ENCODE measurements around the gene SKIC8.

DNA sequence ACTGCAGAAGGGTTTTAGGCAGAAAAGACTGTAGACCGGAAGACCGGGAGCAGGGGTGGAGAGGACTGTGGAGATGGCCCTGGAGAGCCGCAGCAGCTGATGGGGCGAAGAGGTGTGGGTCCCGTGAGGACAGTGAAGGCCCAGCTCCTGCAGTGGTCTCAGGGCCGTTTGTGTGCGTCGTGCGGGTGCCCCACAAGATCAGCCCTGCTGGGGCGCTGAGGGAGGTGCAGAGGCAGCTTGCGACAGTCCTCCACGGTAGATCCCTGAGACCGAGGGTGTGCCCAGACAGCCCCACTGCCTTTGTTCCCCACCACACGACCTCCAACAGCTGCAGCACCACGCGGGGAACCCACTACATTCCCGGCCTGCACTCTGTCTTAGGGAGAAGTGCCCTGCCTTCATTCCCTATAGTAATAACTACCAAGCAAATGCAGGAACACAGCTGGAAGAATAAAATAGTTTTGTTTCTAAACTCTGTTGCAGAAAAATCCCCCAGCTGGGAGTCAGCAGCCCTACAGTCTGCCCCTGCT is 21.7 kb upstream of the SKIC8 start:
- TF ChIP-seq, protein P1, sequence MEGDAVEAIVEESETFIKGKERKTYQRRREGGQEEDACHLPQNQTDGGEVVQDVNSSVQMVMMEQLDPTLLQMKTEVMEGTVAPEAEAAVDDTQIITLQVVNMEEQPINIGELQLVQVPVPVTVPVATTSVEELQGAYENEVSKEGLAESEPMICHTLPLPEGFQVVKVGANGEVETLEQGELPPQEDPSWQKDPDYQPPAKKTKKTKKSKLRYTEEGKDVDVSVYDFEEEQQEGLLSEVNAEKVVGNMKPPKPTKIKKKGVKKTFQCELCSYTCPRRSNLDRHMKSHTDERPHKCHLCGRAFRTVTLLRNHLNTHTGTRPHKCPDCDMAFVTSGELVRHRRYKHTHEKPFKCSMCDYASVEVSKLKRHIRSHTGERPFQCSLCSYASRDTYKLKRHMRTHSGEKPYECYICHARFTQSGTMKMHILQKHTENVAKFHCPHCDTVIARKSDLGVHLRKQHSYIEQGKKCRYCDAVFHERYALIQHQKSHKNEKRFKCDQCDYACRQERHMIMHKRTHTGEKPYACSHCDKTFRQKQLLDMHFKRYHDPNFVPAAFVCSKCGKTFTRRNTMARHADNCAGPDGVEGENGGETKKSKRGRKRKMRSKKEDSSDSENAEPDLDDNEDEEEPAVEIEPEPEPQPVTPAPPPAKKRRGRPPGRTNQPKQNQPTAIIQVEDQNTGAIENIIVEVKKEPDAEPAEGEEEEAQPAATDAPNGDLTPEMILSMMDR (conservative IDR thresholded peaks at IDR 0.05; ENCODE audit: low read depth, low read length): no peak
- no peak for TF ChIP-seq EZH2 (IDR thresholded peaks at IDR 0.05; ENCODE audit: borderline replicate concordance, low read depth, low read length, poor library complexity, severe bottlenecking)

All from A673 (cell line).